ENCODE measurements around the gene CAMTA1.

GRCh38 chr1:6753320-6754140, 31.7 kb upstream of the CAMTA1 start:
- no peak for TF ChIP-seq POLR2A (IDR thresholded peaks at IDR 0.05)
- TF ChIP-seq, protein P1, sequence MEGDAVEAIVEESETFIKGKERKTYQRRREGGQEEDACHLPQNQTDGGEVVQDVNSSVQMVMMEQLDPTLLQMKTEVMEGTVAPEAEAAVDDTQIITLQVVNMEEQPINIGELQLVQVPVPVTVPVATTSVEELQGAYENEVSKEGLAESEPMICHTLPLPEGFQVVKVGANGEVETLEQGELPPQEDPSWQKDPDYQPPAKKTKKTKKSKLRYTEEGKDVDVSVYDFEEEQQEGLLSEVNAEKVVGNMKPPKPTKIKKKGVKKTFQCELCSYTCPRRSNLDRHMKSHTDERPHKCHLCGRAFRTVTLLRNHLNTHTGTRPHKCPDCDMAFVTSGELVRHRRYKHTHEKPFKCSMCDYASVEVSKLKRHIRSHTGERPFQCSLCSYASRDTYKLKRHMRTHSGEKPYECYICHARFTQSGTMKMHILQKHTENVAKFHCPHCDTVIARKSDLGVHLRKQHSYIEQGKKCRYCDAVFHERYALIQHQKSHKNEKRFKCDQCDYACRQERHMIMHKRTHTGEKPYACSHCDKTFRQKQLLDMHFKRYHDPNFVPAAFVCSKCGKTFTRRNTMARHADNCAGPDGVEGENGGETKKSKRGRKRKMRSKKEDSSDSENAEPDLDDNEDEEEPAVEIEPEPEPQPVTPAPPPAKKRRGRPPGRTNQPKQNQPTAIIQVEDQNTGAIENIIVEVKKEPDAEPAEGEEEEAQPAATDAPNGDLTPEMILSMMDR (IDR thresholded peaks at IDR 0.05), result no peak
- TF ChIP-seq POLR2AphosphoS5 (IDR thresholded peaks at IDR 0.05; ENCODE audit: insufficient read depth in 1 of 2, low read depth in 1 of 2), result peak in 1 of 2 donors; percentile 22
